ENCODE data around the gene CD247.

- TF ChIP-seq CTCF (conservative IDR thresholded peaks at IDR 0.05; ENCODE audit: low read depth, low read length) (no peak), EZH2 (IDR thresholded peaks at IDR 0.05; ENCODE audit: borderline replicate concordance, low read depth, low read length, poor library complexity, severe bottlenecking) (no peak)
Measured at GRCh38 chr1:167488786-167489185, 29.5 kb downstream of the CD247 start.
